ENCODE results near the gene SLC22A6. TPM values are rescaled to one million over a fixed set of nuclear protein-coding genes. Genes with fewer than 3 reads are reported as not detected.
"Not testable (repeated sequence)": the region's sequence is repeated elsewhere in the genome, so short reads cannot be mapped to it uniquely, and the experiment has no call there.

The SLC22A6 gene
- total RNA-seq, 1 donor, result not detected

DNA sequence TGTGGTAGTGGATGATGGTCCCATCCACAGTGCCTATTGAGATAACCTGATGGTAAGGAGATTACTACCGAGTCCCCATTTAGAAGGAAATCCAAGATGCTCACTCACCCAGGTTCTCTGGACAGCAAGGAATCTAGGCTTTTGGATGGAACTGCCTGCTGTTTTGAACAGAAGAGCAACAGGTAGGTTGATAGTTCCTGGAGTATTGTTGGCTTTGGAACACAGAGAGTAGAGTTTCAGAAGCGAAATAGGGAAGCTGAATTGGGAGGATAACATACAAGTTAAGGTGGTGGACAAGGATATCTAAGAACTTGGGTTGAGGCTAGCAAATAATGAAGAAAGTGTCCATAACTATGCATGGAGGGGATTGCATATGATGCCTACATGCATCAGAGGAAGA is 27.6 kb downstream of the SLC22A6 start:
- H3K4me3 ChIP-seq (ENCODE audit: low read depth, low read length), result no peak overlapping the region
- TF ChIP-seq, protein P1, sequence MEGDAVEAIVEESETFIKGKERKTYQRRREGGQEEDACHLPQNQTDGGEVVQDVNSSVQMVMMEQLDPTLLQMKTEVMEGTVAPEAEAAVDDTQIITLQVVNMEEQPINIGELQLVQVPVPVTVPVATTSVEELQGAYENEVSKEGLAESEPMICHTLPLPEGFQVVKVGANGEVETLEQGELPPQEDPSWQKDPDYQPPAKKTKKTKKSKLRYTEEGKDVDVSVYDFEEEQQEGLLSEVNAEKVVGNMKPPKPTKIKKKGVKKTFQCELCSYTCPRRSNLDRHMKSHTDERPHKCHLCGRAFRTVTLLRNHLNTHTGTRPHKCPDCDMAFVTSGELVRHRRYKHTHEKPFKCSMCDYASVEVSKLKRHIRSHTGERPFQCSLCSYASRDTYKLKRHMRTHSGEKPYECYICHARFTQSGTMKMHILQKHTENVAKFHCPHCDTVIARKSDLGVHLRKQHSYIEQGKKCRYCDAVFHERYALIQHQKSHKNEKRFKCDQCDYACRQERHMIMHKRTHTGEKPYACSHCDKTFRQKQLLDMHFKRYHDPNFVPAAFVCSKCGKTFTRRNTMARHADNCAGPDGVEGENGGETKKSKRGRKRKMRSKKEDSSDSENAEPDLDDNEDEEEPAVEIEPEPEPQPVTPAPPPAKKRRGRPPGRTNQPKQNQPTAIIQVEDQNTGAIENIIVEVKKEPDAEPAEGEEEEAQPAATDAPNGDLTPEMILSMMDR (IDR thresholded peaks at IDR 0.05; ENCODE audit: insufficient read depth, low read length), result no peak
- DNase-seq (ENCODE audit: low read depth), result no peak

DNA sequence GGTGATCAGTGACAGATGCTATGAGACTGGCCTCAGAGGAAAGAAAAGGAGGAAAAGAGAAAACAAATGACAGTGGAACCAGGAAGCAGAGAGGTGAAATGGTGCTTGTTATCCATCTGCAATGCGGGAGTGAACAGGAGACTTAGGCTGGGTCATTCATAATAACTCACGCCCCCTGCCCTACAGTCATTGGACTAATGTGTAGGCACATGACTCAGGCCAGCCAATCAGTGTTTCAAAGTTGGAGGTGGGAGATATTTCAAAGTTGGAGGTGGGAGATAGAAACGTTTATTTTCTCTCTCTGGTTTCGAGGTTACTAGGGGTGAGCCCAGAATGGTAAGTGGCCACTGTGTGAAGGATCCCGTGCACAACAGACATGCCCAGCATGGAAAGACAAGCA is 30.3 kb downstream of the SLC22A6 start:
- H3K4me3 ChIP-seq (ENCODE audit: low read depth, low read length), result no peak overlapping the region
- TF ChIP-seq, protein P1 (IDR thresholded peaks at IDR 0.05; ENCODE audit: insufficient read depth, low read length), result no peak
- no peak for DNase-seq (ENCODE audit: low read depth)

DNA sequence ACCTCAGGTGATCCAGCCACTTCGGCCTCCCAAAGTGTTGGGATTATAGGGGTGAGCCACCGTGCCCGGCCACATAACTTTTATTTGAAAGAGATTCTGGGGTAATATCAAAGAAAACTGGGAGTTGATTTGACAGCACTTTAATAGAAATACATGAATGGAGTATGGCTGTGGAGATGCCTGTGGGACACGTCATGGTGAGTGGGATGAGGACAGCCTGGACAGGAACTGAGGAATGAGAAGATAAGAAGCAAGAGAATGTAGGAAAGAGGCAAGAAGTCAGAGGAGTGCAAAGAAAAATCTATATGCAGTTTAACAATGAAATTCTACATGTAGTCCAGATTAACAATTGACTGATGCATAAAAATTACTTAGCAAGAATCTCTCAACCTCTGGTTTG is 31.0 kb downstream of the SLC22A6 start:
- no peak overlapping the region for H3K4me3 ChIP-seq (ENCODE audit: low read depth, low read length)
- DNase-seq (ENCODE audit: low read depth), result peak; percentile 15
- TF ChIP-seq, protein P1 (IDR thresholded peaks at IDR 0.05; ENCODE audit: insufficient read depth, low read length), result no peak

DNA sequence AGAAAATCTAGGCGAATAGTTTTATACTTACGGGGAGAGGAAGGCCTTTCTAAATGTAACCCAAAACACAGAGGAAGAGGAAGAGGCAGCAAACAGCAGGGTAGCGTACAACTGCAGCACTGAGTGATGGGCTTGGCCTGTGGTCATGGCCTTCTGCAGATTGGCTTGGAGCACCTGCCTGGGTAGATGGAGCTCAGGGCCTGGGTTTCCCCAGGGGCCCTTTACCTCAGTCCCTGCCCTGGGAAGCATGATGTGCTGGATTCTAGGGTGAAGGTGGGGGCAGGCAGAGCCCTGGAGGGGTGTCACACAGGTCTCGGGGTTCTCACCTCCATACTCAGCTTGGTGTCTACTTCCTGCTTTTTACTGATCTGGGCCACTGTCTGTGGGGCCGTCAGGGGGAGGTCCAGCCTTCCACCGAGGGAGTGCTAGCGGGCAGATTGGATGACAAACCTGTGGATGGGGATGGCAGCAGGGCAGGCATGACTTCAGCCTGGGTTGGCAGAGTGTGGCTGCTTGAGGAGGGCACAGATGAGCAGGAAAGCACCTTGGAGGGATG is 35.9 kb downstream of the SLC22A6 start:
- TF ChIP-seq, protein P1 (IDR thresholded peaks at IDR 0.05; ENCODE audit: insufficient read depth, low read length), result no peak
- H3K4me3 ChIP-seq (ENCODE audit: low read depth, low read length), result no peak overlapping the region
- DNase-seq (ENCODE audit: low read depth), result no peak

DNA sequence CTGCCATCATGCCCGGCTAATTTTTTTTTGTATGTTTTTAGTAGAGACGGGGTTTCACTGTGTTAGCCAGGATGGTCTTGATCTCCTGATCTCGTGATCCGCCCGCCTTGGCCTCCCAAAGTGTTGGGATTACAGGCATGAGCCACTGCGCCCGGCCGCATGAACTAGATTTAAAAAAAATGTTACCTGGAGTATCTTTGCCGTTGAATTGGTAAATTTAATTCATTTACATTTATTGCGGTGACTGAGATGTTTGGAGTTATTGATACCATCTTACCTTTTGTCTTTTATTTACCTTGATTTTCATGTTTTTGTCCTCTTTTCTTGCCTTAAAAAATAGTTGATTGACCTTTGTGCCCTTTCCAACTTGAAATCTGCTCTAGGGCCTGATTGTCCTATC is 39.2 kb downstream of the SLC22A6 start:
- DNase-seq (ENCODE audit: low read depth), result not testable (repeated sequence)

DNA sequence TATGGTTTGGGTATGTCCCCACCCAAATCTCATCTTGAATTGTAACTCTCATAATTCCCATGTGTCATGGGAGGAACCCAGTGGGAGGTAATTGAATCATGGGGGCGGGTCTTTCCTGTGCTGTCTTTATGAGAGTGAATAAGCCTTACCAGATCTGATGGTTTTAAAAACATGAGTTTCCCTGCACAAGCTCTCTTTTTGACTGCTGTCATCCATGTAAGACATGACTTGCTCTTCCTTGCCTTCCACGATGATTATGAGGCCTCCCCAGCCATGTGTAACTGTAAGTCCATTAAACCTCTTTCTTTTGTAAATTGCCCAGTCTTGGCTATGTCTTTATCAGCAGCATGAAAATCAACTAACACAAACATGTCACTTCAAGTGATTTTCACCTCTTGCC is 47.2 kb downstream of the SLC22A6 start:
- not testable (repeated sequence) for H3K4me3 ChIP-seq (ENCODE audit: low read depth, low read length); DNase-seq (ENCODE audit: low read depth)

More for the DNA sequence above, 39.2 kb downstream of the SLC22A6 start:
- H3K4me3 ChIP-seq (ENCODE audit: low read depth, low read length), result not testable (repeated sequence)

DNA sequence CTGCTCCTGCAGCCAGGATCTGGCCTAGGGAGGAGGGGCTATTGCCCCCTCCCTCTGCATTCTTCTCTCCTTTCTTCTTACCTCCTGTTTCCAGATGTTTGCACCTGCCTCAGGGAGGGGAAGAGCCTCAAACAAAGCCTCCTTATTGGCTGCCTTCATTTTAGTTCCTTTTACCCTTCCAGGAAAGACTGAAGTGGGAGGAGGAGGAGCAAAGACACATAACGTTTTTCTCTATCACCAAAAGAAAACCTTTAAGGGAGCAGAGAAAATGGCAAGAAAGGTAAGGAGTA is 50.3 kb downstream of the SLC22A6 start:
- TF ChIP-seq, protein P1 (IDR thresholded peaks at IDR 0.05; ENCODE audit: insufficient read depth, low read length), result no peak
- DNase-seq (ENCODE audit: low read depth), result no peak
- H3K4me3 ChIP-seq (ENCODE audit: low read depth, low read length), result no peak overlapping the region

DNA sequence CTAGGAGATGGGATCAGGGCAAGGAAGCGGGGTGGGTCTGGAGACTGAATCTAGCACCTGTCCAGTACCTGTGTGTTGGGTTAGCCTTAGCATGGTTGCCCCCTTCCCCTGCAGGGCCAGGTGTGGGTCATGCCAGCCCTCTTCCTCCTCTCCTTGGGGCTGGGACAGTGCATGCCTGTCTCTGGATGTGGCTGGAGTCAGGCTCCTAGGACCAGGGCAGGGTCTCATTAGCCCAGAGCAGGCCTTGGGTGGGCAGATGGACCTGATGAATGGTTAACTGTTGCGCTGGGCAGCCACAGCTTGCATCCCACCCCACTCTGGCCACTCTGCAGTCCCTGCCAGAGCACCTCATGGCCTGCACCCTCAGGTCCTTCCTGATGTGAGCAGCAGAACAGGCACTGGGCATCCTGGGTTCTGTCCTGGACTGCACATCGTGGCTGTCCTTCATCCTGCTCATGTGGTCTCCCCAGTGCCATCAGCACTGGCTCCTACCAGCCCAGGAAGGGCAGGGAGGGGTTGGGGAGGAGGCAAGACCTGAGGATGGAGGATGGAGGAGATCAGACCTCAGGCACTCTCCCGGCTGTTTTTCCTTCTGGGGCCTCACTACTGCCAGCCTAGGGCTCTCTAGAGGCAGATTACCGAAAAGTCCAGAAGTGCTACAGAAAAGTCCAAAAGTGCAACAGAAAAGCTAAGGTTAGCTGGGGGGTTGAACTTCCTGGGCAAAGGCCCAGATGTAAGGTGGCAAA is 50.8 kb downstream of the SLC22A6 start:
- no peak overlapping the region for H3K4me3 ChIP-seq (ENCODE audit: low read depth, low read length)
- DNase-seq (ENCODE audit: low read depth), result no peak
- TF ChIP-seq, protein P1 (IDR thresholded peaks at IDR 0.05; ENCODE audit: insufficient read depth, low read length), result no peak
